Measurements from ENCODE around the gene NUP93.

Gene NUP93

GRCh38 chr16:56749672-56750491 lies 20.0 kb downstream of the NUP93 start:
- TF ChIP-seq CTCF (IDR thresholded peaks at IDR 0.05) = no peak

- TF ChIP-seq CTCF (IDR thresholded peaks at IDR 0.05) = no peak
Measured at GRCh38 chr16:56753410-56753809, 23.5 kb downstream of the NUP93 start.

GRCh38 chr16:56755038-56755437 lies 25.1 kb downstream of the NUP93 start:
- no peak for TF ChIP-seq CTCF (IDR thresholded peaks at IDR 0.05)

GRCh38 chr16:56758432-56758831 lies 28.5 kb downstream of the NUP93 start:
- no peak for TF ChIP-seq CTCF (IDR thresholded peaks at IDR 0.05)

- no peak for TF ChIP-seq CTCF (IDR thresholded peaks at IDR 0.05)
Measured at GRCh38 chr16:56758930-56759329, 29.0 kb downstream of the NUP93 start.

GRCh38 chr16:56763291-56763916 lies 33.5 kb downstream of the NUP93 start:
- TF ChIP-seq CTCF (IDR thresholded peaks at IDR 0.05) = no peak

- TF ChIP-seq CTCF (IDR thresholded peaks at IDR 0.05) = no peak
Measured at GRCh38 chr16:56764835-56765234, 34.9 kb downstream of the NUP93 start.
